ENCODE measurements around the gene ERLIN1.

Gene ERLIN1

GRCh38 chr10:100185364-100186252 is at the start of gene ERLIN1:
Gene ERLIN1 (minus strand): TSS chr10:100186029. CDS start chr10:100185626, 403 bp downstream.
- peak; percentile 86 for DNase-seq

- no peak for DNase-seq
Measured at GRCh38 chr10:100232101-100232500, 46.3 kb upstream of the ERLIN1 start.

GRCh38 chr10:100229819-100230422 is 44.1 kb upstream of the ERLIN1 start:
- DNase-seq, result no peak

- peak; percentile 57 for DNase-seq
Measured at GRCh38 chr10:100223879-100224278, 38.0 kb upstream of the ERLIN1 start.

- no peak for DNase-seq
Measured at GRCh38 chr10:100222529-100222928, 36.7 kb upstream of the ERLIN1 start.

- no peak for DNase-seq
Measured at GRCh38 chr10:100216006-100216405, 30.2 kb upstream of the ERLIN1 start.

GRCh38 chr10:100209303-100209702 is 23.5 kb upstream of the ERLIN1 start:
- no peak for DNase-seq

GRCh38 chr10:100208276-100208675 is 22.4 kb upstream of the ERLIN1 start:
- no peak for DNase-seq

- no peak for DNase-seq
Measured at GRCh38 chr10:100204370-100204769, 18.5 kb upstream of the ERLIN1 start.

- no peak for DNase-seq
Measured at GRCh38 chr10:100201549-100201948, 15.7 kb upstream of the ERLIN1 start.

GRCh38 chr10:100194711-100195110 is 8.9 kb upstream of the ERLIN1 start:
- no peak for DNase-seq

GRCh38 chr10:100192350-100192749 is 6.5 kb upstream of the ERLIN1 start:
- DNase-seq, result peak; percentile 87

GRCh38 chr10:100186253-100187212 is 704 bp upstream of the ERLIN1 start:
- DNase-seq, result peak; percentile 54

GRCh38 chr10:100184840-100185239 is 989 bp downstream of the ERLIN1 start:
- DNase-seq, result peak; percentile 55

GRCh38 chr10:100184426-100184825 is 1.4 kb downstream of the ERLIN1 start:
- no peak for DNase-seq

- peak; percentile 95 for DNase-seq
Measured at GRCh38 chr10:100183481-100183880, 2.3 kb downstream of the ERLIN1 start.

GRCh38 chr10:100182908-100183307 is 2.9 kb downstream of the ERLIN1 start:
- peak; percentile 61 for DNase-seq

GRCh38 chr10:100182281-100182680 is 3.5 kb downstream of the ERLIN1 start:
- DNase-seq, result peak; percentile 82

- DNase-seq, result no peak
Measured at GRCh38 chr10:100175875-100176274, 10.0 kb downstream of the ERLIN1 start.

- no peak for DNase-seq
Measured at GRCh38 chr10:100174699-100175677, 10.8 kb downstream of the ERLIN1 start.

GRCh38 chr10:100173035-100173434 is 12.8 kb downstream of the ERLIN1 start:
- DNase-seq, result no peak

- no peak for DNase-seq
Measured at GRCh38 chr10:100172349-100172748, 13.5 kb downstream of the ERLIN1 start.
